HG03442 (cell line): ENCODE data around the gene MED22.

Experiments
- ATAC-seq: cut with Tn5 transposase; IDR thresholded peaks from one replicate; pipeline ENCODE4 v1.9.1; 2021; ENCODE audit warnings: mild to moderate bottlenecking, moderate library complexity; ENCODE audit not compliant: unreplicated experiment

The MED22 gene

DNA sequence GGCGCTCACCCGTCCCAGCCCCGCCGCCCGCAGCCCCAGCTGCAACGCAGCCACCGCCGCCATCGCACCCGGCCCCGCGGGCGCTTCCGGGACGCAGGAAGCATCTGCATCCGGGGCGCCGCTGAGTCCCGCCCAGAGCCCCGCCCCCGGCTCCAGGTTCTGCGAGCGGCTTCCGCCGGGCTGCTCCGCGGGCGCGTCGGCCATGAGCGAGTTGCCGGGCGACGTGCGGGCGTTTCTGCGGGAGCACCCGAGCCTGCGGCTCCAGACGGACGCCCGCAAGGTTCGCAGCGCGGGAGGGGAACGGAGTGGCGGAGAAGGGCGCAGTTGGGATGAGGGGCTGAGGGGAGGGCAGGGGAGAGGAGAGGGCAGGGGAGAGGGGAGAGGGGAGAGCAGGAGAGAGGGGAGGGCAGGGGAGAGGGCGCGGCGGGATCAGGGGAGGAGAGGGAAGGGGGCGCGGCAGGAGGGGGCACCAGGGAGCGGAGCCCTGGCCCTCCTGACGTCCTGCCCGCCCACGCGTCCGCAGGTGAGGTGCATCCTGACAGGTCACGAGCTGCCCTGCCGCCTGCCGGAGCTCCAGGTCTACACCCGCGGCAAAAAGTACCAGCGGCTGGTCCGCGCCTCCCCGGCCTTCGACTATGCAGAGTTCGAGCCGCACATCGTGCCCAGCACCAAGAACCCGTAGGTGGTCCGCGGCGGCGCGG is 8.6 kb upstream of the MED22 start, which contains the start of the genes SURF1 and SURF2:
Gene SURF1 (minus strand): TSS at position 97 of the 701 bp plus-strand sequence. CDS start 34 bp downstream, at position 63.
Gene SURF2 (plus strand): TSS at position 160 of the 701 bp plus-strand sequence. CDS start 43 bp downstream, at position 203.
- peak; percentile 45 for ATAC-seq

DNA sequence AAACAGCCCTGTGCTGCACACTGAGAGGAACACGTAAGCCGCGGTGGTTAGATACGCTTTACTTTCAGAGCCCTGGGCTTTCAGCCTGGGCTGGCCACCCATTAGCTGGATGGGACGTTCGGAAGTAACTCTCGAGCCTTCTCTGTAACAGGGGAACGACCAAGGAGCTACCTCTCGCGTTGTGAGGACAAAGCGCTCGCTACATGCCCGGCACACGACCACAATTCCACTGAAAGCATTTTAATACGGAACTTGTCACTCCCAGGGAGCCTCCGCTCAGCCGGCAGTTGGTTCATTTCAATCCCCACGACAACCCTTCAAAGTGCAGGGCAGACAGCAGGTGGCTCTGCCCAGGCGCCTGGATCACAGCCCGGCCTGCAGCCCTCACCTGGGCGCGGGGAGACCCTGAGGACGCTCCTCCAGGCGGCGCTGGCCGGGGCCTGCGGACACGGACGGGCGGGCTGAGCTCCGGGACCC is 8.0 kb upstream of the MED22 start:
- peak; percentile 27 for ATAC-seq

- ATAC-seq = no peak
These were observed 6.8 kb upstream of the MED22 start for GRCh38 chr9:133354766-133355165.

GRCh38 chr9:133353548-133353947 is 5.6 kb upstream of the MED22 start:
- no peak for ATAC-seq

DNA sequence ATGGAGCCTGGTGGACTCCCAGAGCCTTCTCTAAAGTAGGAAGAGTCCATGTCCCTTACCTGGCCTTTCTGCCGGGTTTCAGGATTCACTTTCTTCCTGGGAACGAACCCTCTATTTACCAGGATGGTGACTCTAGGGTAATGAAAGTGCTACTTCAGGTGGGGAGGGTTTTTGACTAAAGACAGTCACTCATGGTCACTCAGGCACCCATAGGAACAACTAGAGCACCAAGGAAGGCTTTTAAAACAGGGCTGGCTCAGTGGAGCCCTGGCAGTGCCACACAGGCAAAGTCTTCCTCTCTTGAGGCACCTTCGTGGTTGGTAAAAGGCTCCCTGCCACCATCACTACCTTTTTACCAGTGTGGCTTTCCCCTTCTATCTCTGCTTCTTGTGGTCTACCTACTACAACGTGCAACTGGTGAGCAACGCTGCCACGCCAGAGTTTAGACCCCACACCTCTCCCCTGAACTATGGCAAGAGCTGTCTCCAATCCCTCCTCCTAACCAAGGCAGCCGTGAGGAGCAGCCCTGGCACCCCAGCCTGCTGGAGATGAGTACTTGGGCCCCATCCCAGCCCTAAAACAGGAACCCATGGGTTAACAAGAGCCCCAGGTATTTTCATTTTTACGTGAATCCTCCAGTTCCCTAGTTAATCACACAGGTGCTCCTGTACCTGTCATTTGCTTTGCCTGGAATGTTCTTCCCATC is 4.9 kb upstream of the MED22 start:
- ATAC-seq = no peak

DNA sequence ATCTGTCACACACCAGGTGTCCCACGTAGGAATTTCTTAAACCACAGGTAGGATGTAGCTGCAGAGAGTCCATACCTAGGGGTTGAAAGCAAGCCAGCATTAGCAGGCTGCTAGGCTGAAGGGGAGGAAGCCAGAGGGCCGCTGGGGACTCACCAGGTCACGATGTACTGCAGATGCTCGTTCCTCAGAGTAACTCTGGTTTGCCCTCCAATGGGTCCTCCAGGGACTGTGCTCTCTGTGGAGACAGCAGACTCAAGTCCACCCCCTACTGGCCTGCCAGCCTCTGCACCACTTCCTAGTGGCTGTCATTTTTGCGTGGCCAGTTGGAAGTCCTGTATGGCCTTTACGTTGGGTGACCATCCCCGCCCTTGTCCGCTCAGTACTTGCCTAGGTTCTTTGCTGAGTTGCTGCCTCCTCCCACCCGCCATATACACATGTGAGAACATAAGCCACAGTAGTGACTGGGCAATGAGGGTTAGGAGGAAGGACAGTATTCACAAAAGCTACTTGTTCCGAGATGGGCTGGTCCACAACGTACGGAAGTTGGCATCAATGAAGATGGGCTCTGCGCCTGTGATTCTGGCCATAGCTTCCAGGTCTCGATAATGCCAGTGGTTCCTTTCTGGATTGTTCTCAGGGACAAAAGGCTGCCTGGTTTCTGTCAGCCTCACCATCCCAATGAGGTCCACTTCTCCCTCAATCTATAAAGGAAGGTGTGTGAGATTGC is 4.1 kb upstream of the MED22 start:
- ATAC-seq = no peak

- no peak for ATAC-seq
These were observed 3.6 kb upstream of the MED22 start for GRCh38 chr9:133351526-133351907.

GRCh38 chr9:133349965-133350616 is 2.2 kb upstream of the MED22 start:
- ATAC-seq = no peak

DNA sequence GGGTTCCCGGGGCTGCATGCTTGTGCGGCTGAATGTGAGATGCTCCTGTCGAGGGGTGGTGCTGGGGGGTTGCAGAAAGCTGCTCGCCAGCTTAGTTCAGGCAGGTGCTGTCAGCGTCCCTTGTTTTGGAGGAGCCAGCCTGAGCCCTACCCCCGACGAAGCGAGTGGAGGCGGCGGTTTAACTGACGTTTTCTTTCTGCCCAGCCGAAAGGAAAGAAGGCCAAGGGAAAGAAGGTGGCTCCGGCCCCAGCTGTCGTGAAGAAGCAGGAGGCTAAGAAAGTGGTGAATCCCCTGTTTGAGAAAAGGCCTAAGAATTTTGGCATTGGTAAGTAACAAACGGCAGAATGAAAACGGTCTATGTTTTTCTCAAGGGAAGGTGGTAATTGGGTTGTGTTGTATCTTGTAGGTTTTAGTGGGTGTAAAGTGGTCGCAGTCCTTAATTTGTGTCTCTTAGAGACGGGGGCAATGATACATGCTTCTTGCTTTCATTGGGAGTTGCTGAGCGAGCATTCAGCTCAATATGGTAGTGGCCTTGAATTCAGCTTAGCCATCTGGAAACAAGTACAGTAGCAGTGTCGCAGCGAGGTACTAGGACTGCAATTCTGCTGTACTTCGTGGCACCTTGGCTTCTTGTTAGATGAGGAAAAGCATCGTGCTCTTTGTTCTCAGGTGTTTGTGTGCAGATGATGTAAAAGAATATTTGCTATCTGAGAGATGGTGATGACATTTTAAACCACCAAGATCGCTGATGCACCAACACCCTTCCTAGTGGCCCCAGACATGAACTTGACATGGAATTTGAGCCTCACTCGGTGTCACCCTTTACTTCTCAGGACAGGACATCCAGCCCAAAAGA is 1.0 kb upstream of the MED22 start:
- ATAC-seq = no peak

GRCh38 chr9:133347515-133347984 is 381 bp downstream of the MED22 start:
- peak; percentile 16 for ATAC-seq

DNA sequence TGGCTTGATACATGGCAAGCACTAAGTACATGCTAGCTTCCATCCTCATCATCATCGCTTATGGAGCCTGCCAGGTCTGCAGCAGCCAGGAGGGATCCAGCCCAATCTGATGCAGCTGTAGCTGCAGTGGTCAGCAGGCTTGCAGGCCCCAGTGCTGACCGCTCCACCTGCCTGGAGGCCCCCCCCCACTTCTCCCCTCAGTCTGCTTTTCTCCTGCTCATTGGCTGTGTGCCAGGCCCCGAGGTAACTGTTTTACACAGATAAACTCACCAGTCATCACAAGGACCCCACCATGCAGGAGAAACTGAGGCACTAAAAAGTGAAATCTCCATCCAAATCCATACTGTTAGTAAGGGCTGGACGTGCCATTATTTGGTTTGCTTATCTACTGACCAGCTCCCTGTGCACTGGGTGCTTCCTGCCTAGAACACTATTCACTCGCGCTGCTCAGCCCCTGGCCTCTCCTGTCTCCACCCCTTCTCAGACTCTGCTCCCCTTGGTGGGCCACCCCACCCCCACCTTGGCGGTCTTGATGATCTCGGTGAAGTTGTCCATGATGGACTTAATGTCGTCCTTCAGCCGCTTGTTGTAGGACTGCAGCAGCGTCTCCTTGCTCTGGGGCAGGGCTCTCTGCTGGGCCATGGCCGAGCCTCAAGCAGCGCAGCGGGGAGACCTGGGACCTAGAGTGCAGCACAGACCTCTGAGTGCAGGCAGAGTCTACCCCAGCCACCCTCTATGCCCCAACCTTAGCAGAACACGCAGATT is 1.7 kb downstream of the MED22 start:
- ATAC-seq = no peak

- no peak for ATAC-seq
These were observed 2.3 kb downstream of the MED22 start for GRCh38 chr9:133345596-133345995.

DNA sequence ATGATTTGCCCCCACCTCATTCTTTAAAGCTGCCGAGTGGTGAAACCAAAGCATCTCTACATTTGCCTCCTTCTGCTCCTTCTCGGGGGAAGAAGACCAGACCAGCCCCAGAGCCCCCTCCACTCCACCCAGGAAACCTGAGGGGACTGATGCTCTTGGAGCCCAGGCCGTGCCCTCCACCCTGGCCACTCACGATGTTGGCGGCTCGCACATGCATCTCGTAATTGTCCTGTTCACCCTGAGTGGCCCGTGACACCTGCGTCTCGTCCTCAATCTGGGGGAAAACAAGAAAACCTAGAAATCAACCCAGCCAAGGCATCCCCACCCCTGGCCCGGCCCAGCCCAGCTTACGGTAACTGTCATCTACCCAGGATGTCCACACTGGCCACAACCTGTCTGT is 3.0 kb downstream of the MED22 start:
- no peak for ATAC-seq

GRCh38 chr9:133344071-133344470 is 3.9 kb downstream of the MED22 start:
- ATAC-seq = no peak

DNA sequence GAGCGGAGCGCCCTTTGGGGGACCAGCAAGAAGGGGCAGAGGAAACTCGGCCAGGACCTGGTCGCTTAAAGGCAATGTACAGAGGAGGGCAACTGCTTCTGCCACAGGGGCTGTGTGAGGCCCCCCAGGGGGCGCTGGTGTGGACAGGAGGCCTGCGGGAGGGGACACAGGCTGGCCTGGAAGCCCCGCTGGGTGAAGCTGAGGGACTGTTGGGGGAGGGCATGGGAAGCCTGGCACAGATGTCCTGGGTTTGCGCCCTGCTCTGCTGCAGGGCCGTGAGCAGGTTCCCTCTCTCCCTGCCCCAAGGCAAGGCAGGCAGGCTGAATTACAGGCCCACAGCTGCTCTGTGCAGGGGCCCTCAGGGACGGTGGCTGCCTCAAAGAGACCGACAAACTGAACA is 5.4 kb downstream of the MED22 start:
- ATAC-seq = no peak

- ATAC-seq = no peak
These were observed 5.9 kb downstream of the MED22 start for GRCh38 chr9:133342069-133342406.

DNA sequence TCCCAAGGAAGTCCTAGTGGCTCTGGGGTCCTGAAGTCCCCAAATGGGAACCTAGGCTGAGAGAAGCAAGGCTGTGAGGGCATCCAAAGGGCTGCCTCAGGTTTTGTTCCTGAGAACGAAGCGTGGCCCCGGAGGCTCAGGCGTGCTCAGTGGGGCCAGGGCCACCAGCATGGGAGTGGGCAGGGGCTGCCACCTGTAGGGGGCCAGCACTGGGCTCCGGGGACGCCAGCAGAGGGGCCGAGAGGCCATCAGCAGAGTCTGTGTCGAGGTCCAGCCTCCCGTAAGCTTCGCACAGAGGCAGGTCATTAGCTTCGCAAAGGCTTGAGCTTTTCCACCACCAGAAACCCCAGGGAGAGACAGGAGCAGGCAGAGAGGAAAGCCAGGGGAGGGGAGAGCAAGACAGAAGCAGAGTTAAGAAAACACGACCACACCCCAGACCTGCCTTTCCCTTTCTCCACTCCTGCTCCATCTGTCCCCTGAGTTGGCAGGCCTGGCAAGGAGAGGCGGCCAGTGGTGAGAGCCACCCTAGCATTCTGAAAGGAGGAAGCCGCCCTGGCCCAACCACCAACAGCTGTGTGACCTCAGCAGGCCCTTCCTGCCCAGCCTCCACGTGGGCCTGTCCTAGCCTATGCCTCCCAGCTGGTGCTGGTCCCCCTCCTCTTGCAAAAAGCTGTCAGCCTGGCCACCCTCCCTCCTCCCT is 6.4 kb downstream of the MED22 start:
- ATAC-seq = no peak

DNA sequence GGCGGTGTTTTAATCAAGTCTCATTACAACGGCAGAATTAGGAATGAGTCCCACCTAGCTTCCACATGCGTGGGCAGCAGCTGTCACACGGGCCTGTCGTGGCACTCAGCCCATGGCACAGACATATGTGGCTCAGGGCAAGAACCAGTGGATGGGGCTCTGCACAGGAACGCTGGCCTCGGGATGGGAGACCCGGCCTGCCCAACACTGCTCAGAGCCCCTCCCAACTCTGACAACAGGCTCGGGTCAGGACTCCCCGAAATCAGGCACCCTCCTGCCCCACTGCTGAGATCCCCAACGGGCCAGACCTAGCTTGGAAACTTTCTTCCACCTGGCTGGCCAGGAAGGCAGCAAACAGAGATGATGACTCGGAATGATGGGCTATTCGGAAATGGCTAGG is 7.0 kb downstream of the MED22 start:
- no peak for ATAC-seq

- ATAC-seq = no peak
These were observed 7.7 kb downstream of the MED22 start for GRCh38 chr9:133340256-133340655.
